Measurements from ENCODE around the gene CLEC16A.

The CLEC16A gene

DNA sequence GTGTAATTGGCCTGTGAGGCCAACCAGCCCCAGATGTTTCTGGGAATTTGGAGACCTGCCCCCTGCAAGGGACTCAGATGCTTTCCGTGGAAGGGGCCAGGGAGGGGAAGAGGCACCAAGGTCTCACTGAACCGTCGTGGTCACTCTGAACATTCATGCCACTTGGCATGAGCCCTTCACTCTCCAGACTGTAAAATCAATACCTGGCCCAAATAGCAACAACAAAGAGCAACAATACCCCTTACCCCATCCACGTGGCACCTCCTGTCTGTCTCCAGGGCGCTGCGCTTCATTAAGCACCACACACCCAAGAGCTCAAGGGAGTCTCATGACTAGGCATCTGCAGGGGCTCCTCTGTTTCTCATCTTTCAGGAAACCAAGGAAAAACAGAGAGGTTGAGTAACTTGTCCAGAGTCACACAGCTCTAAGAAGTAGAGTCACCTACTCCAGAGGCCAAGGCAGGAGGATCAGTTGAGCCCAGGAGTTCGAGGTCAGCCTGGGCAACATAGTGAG is 258.8 kb downstream of the CLEC16A start:
- ChIA-PET POLR2A (ENCODE audit: low non-redundant PET) (no interaction called here), CTCF (interaction anchor here (1.1 kb wide), 1 partner anchor 170 kb away, joined by 4 read pairs; no protein-coding TSS in a partner anchor)
- TF ChIP-seq, protein P1, sequence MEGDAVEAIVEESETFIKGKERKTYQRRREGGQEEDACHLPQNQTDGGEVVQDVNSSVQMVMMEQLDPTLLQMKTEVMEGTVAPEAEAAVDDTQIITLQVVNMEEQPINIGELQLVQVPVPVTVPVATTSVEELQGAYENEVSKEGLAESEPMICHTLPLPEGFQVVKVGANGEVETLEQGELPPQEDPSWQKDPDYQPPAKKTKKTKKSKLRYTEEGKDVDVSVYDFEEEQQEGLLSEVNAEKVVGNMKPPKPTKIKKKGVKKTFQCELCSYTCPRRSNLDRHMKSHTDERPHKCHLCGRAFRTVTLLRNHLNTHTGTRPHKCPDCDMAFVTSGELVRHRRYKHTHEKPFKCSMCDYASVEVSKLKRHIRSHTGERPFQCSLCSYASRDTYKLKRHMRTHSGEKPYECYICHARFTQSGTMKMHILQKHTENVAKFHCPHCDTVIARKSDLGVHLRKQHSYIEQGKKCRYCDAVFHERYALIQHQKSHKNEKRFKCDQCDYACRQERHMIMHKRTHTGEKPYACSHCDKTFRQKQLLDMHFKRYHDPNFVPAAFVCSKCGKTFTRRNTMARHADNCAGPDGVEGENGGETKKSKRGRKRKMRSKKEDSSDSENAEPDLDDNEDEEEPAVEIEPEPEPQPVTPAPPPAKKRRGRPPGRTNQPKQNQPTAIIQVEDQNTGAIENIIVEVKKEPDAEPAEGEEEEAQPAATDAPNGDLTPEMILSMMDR (conservative IDR thresholded peaks at IDR 0.05; ENCODE audit: low read depth): no peak
- DNase-seq (ENCODE audit: low spot score): no peak
- H3K27ac ChIP-seq: peak overlapping the region; percentile 89

DNA sequence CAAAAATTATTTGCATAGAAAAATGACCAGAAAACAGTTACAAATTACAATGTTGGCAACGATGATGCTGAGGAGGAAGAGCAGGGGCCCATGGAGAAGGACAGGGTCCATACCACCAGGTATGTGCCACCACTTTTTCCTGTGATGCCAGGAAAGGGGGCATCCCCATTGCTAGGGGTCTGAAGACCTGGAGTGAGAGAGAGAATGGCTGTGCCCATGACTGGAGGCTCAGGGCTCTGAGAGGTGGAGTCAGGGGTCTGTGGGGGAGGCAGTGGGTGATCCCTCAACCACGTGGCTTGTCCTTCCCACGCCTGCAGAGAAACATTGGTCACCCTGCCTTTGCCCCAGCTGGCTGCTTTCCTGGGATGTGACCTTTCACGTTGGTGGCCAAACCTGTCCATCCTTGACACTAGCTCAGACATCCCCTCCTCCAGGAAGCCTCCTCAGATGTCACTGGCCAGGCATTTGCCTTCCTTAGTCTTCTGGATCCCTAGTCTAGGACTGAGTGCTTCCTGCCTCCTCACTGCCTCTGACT is 260.2 kb downstream of the CLEC16A start:
- POLR2A ChIA-PET (ENCODE audit: low non-redundant PET): no interaction called here
- CTCF ChIA-PET: interaction anchor here (0.6 kb wide), 1 partner anchor 37 kb away, joined by 3 read pairs; no protein-coding TSS in a partner anchor
- no peak for DNase-seq (ENCODE audit: low spot score)
- H3K27ac ChIP-seq: no peak overlapping the region
- TF ChIP-seq, protein P1 (conservative IDR thresholded peaks at IDR 0.05; ENCODE audit: low read depth): no peak

DNA sequence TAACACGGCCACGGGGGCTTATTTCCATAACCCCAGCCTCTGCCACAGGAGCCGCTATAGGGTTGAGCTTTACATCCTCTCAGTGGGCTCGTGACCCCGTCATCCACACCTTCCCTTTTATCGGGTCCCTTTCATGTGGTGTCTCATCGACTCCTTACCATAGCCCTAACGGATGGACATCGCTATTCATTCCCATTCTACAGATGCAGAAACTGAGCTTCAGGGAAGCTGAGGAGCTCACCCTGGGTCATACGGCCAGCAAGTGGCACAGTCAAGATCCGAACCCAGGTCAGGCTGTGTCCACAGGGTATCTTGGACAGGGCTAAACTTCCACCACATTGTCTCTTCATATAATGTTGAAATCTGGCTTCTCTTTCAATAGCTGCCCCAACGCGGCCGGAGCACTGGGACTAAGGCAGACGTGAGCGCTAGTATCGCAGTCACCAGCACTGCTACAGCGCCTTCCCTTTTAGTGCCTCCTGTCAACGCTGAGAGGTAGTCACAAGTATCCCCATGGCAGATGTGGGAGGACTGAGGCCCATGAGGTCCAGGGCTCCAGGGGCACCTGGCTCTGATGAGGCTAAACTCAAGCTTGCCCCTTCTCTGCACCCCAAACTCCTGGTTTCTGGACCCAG is 260.8 kb downstream of the CLEC16A start:
- ChIA-PET CTCF (interaction anchor here (0.6 kb wide), 1 partner anchor 37 kb away, joined by 3 read pairs; no protein-coding TSS in a partner anchor), POLR2A (ENCODE audit: low non-redundant PET) (no interaction called here)
- TF ChIP-seq, protein P1 (conservative IDR thresholded peaks at IDR 0.05; ENCODE audit: low read depth): no peak
- no peak overlapping the region; the same call in 1 of the 2 replicates for H3K27ac ChIP-seq
- no peak for DNase-seq (ENCODE audit: low spot score)

DNA sequence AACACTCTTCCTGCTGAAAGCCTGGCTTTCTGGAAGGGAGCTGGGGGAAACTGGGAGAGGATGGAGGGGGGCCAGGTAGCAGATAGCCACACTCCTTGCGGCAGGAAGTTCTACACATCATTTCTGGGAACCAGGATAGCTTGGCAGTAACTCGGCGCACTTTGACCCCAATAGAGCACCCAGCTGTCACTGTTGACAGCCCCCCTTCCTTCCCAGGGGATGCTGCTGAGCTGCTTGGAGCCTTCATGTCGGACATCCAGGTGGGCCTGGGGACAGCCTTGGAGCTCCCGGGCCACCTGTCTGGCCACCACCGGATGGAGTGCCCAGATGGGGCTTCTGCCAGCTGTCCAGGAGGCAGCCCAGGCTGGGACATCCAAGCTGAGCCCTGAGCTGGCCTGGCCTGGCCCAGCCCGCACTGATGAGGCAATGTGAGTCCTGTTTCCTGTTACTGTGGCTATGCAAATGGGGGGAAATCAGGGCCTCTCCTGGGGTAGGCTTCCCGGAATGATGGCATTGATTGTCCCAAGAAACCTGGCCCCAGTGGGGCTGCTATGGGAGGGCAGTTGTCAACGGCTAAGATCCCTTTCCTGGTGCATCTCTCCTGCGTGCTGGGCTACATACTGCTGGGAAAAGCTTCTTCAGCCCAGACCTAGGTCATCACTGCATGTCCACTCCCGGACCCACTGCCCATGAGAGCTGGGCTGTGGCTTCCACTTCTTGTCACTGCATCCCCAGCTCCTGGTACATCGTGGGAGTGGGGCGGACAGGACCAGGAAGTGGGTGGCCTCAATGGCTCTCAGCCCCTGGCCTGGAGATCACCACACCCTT is 261.6 kb downstream of the CLEC16A start:
- TF ChIP-seq, protein P1 (conservative IDR thresholded peaks at IDR 0.05; ENCODE audit: low read depth): no peak
- no peak for DNase-seq (ENCODE audit: low spot score)
- ChIA-PET CTCF (interaction anchor here (2.1 kb wide), 1 partner anchor 13 kb away, joined by 12 read pairs; no protein-coding TSS in a partner anchor), POLR2A (ENCODE audit: low non-redundant PET) (no interaction called here)
- peak overlapping the region; percentile 30 for H3K27ac ChIP-seq

DNA sequence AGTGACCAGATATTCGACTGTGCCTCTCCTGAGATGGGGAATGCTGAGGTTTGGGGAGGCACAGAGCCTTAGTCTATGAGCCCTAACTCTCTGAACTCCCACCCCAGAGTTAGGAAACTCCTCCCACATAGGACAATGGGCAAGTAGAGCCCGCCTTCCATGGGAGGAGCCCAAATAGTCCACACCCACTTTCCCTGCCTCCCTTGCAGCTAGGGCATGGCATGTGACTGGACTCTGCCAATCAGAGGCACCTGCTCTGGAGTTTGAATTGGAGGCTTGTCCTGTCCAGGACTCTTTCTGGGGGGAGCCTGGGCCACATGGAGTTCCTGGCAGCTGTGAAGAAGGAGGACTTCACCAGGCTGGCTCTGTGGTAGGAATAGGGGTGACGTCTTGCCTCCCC is 263.3 kb downstream of the CLEC16A start:
- ChIA-PET CTCF (interaction anchor here (0.5 to 2.1 kb wide), 3 partner anchors 11 to 400 kb away, joined by 3 to 12 read pairs (median 3); no protein-coding TSS in a partner anchor), POLR2A (ENCODE audit: low non-redundant PET) (no interaction called here)
- TF ChIP-seq, protein P1 (conservative IDR thresholded peaks at IDR 0.05; ENCODE audit: low read depth): no peak

More for the DNA sequence above, 263.3 kb downstream of the CLEC16A start:
- H3K27ac ChIP-seq: no peak overlapping the region
- no peak for DNase-seq (ENCODE audit: low spot score)

Data from RWPE1 (cell line).